Measurements from ENCODE around the gene RNF214. TPM values are rescaled to one million over a fixed set of nuclear protein-coding genes. Genes with fewer than 3 reads are reported as not detected.
A peak's percentile ranks its signal among the peaks of the same experiment; 100 is the strongest.
"Not testable (repeated sequence)": the region's sequence is repeated elsewhere in the genome, so short reads cannot be mapped to it uniquely, and the experiment has no call there.

The RNF214 gene
- total RNA-seq, 1 donor from 2014 or later, result 5.8 TPM

DNA sequence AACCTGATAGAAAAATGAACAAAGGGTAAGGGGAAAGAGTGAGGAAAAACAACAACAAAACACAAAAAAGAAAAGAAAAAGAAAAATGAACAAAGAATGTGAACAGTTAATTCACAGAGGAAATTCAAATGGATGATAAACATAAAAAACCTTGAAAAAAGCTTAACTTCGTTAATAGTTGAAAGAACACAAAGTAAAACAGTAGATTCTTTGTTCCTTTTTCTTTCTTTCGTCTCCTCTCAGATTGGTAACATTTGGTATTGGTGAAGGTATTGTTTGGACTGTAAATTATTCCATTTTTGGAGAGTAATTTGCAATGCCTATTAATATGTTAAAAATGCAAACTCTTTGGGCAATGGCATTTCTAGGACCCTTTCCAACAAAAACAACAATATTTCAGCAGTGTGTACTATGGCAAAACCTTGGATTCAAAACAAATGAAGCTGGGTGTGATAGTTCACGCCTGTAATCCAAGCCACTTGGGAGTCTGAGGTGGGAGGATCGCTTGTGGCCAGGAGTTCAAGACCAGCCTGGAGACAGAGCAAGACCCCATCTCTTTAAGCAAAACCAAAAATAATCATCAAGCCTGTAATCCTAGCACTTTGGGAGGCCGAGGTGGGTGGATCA lies 86.9 kb downstream of the RNF214 start:
- no peak for DNase-seq (ENCODE audit: low read depth)
- Histone ChIP-seq H3K36me3 (ENCODE audit: control insufficient read depth, insufficient read depth, low read length) (no peaks in the 10 kb centered on the region), H3K27me3 (ENCODE audit: control insufficient read depth, insufficient read depth, low read length) (no peaks in the 10 kb centered on the region), H3K4me3 (ENCODE audit: low read depth, low read length) (no peak overlapping the region)
- TF ChIP-seq, protein P1, sequence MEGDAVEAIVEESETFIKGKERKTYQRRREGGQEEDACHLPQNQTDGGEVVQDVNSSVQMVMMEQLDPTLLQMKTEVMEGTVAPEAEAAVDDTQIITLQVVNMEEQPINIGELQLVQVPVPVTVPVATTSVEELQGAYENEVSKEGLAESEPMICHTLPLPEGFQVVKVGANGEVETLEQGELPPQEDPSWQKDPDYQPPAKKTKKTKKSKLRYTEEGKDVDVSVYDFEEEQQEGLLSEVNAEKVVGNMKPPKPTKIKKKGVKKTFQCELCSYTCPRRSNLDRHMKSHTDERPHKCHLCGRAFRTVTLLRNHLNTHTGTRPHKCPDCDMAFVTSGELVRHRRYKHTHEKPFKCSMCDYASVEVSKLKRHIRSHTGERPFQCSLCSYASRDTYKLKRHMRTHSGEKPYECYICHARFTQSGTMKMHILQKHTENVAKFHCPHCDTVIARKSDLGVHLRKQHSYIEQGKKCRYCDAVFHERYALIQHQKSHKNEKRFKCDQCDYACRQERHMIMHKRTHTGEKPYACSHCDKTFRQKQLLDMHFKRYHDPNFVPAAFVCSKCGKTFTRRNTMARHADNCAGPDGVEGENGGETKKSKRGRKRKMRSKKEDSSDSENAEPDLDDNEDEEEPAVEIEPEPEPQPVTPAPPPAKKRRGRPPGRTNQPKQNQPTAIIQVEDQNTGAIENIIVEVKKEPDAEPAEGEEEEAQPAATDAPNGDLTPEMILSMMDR (IDR thresholded peaks at IDR 0.05; ENCODE audit: insufficient read depth, low read length, severe bottlenecking), result no peak
- FAIRE-seq, result no peak

DNA sequence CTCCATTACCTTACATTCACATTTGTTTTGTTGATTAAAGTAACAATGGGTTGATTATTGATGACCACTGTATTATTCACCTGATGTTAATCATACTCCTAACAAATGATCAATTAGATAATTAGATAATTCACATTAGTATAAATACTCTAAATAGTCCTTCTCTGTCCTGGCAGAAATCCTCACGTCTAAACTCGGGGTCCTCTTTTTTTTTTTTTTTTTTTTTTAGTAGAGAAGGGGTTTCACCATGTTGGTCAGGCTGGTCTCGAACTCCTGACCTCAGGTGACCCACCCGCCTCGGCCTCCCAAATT lies 94.7 kb downstream of the RNF214 start:
- H3K36me3 ChIP-seq (ENCODE audit: control insufficient read depth, insufficient read depth, low read length); FAIRE-seq; DNase-seq (ENCODE audit: low read depth); H3K27me3 ChIP-seq (ENCODE audit: control insufficient read depth, insufficient read depth, low read length): not testable (repeated sequence)
- peak overlapping the region; percentile 78 for H3K4me3 ChIP-seq (ENCODE audit: low read depth, low read length)

DNA sequence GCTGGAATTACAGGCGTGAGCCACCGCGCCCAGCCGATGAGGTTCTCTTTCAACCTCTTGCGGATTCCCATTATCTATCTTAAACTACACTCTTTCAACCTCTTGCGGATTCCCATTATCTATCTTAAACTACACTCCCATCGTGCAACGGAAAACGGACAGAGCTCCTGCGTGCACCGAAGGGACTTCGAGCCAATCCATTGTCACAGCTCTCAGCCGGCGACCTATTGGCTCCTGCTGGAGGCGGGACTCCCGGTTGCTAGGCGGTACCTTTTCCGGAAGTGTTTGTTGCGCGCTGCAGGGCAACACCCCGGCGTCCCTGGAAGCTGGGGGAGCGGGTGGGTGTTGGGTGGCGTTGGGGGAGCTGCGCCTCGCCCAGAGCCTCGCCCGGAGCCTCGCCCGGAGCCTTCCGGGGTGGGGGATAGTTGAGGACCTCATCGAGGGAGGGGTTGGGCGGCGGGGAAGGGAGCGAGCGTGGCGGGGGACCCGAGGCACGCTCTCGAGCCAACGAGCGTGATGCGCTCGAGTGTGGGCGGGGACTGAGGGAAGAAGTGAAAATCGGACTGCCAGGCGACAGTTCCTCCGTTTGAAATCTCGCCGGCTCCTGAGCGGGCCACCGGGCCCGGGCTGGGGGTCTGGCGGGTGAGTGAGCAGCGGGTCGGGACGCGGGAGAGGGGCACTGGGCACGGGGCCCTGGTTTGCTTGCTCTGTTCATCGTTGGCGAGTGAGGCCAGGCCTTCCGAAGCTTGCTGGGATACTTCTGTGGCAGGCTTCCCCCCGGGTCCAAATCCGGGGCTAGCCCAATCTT lies 95.3 kb downstream of the RNF214 start, which contains the start of gene CEP164:
TSS of gene CEP164 (plus strand) at position 288 of the 808 bp plus-strand sequence. CDS start 10,733 bp downstream, outside the sequence.
- FAIRE-seq (peak; percentile 86), DNase-seq (ENCODE audit: low read depth) (peak; percentile 92)
- Histone ChIP-seq H3K4me3 (ENCODE audit: low read depth, low read length) (peak within 1 kb of the TSS; percentile 78), H3K27me3 (ENCODE audit: control insufficient read depth, insufficient read depth, low read length) (no peaks in the 10 kb centered on the region), H3K36me3 (ENCODE audit: control insufficient read depth, insufficient read depth, low read length) (peaks cover 1% of the 10 kb centered on the region)
- TF ChIP-seq, protein P1 (IDR thresholded peaks at IDR 0.05; ENCODE audit: insufficient read depth, low read length, severe bottlenecking), result no peak

DNA sequence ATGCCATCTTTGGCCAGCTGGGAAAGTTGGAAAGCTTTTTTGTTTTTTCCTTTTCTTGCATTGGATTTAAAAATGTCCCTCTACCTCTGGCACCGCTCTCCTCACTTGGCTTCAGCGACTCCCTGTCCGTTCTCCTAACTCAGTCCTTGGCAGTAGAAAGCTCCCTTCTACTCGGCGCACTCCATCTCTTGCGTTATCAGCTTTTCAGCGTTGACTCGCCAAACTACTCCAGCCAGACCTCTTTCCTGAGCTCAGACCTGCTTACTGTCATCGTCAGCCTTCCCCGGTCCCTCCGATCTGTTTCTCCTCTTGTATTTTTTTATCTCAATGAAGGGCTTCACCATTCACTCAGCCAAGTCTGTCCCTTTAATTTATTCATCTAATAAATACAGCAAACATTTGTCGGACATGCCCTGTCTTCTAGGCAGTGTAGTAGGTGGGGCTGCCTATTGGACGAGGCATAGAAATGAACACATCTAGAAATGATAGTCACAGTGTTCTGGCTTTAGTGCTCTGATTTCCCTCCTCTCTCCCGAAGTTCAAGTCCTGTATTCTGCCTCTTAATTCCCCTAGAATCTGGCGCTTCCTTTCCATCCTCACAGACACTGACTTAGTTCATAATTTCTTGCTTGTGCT lies 96.0 kb downstream of the RNF214 start:
- no peaks in the 10 kb centered on the region for H3K27me3 ChIP-seq (ENCODE audit: control insufficient read depth, insufficient read depth, low read length)
- H3K36me3 ChIP-seq (ENCODE audit: control insufficient read depth, insufficient read depth, low read length), result peaks cover 1% of the 10 kb centered on the region
- H3K4me3 ChIP-seq (ENCODE audit: low read depth, low read length), result peak overlapping the region; percentile 78
- TF ChIP-seq, protein P1 (IDR thresholded peaks at IDR 0.05; ENCODE audit: insufficient read depth, low read length, severe bottlenecking), result no peak
- FAIRE-seq, result no peak
- DNase-seq (ENCODE audit: low read depth), result peak; percentile 60

DNA sequence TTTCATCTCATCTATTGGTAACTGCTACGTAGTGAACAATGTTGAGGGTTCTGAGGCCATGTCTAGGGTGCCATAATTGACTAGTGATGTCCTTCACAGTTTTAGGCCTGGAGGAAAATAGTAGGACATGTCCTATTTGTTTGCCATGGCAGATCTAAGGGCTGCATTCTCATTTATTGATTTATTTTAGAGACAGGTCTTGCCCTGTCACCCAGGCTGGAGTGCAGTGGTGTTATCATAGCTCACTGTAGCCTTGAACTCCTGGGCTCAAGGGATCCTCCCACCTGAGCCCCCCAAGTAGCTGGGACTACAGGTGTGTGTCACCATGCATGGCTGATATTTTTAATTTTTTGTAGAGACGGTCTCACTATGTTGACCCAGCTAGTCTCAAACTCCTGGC lies 100.4 kb downstream of the RNF214 start:
- FAIRE-seq, result no peak

More for the DNA sequence above, 100.4 kb downstream of the RNF214 start:
- Histone ChIP-seq H3K4me3 (ENCODE audit: low read depth, low read length) (no peak overlapping the region), H3K36me3 (ENCODE audit: control insufficient read depth, insufficient read depth, low read length) (peaks cover 6% of the 10 kb centered on the region), H3K27me3 (ENCODE audit: control insufficient read depth, insufficient read depth, low read length) (no peaks in the 10 kb centered on the region)
- TF ChIP-seq, protein P1 (IDR thresholded peaks at IDR 0.05; ENCODE audit: insufficient read depth, low read length, severe bottlenecking), result no peak
- no peak for DNase-seq (ENCODE audit: low read depth)
